Immature natural killer cell (primary cell): Measurements from ENCODE around the gene FAM13B. TPM values are rescaled to one million over a fixed set of nuclear protein-coding genes. Genes with fewer than 3 reads are reported as not detected.
"Not testable (repeated sequence)": the region's sequence is repeated elsewhere in the genome, so short reads cannot be mapped to it uniquely, and the experiment has no call there.

Source experiments
- DNase-seq, 3 donors: peaks; one replicate each; pipeline ENCODE4 v3.0.0; 2022; ENCODE audit warnings: mixed read lengths in 1 of 3
- H3K27ac Mint-ChIP-seq, 6 donors: one replicate each; pipeline ENCODE4 v1.8.0; 2020; ENCODE audit warnings: mixed read lengths in 6 of 6, mild to moderate bottlenecking in 5 of 6, inconsistent platforms in 4 of 6, moderate library complexity in 3 of 6
- H3K27me3 Mint-ChIP-seq, 3 donors: one replicate each; pipeline ENCODE4 v1.8.0; 2020 to 2021; ENCODE audit warnings: low read depth in 3 of 3, mild to moderate bottlenecking in 3 of 3, mixed read lengths in 3 of 3, moderate library complexity in 3 of 3, inconsistent platforms in 1 of 3
- H3K36me3 Mint-ChIP-seq, 3 donors: one replicate each; pipeline ENCODE4 v1.8.0; 2020; ENCODE audit warnings: mixed read lengths in 3 of 3, inconsistent platforms in 2 of 3, mild to moderate bottlenecking in 2 of 3
- H3K4me1 Mint-ChIP-seq, 2 donors: one replicate each; pipeline ENCODE4 v1.8.0; 2020; ENCODE audit warnings: inconsistent platforms in 2 of 2, mild to moderate bottlenecking in 2 of 2, mixed read lengths in 2 of 2, moderate library complexity in 1 of 2
- H3K4me3 Mint-ChIP-seq, 5 donors: one replicate each; pipeline ENCODE4 v1.8.0; 2020; ENCODE audit warnings: mild to moderate bottlenecking in 5 of 5, mixed read lengths in 5 of 5, inconsistent platforms in 3 of 5, moderate library complexity in 3 of 5
- H3K9me3 Mint-ChIP-seq, 6 donors: one replicate each; pipeline ENCODE4 v1.8.0; 2020; ENCODE audit warnings: mild to moderate bottlenecking in 6 of 6, mixed read lengths in 6 of 6, inconsistent platforms in 4 of 6, moderate library complexity in 3 of 6
- polyA plus RNA-seq, 3 donors: library from polyadenylated mRNA; unstranded; fragments of 300-500 nt; fragmentation: Illumina TruSeq; gene quantifications; one replicate each; pipeline ENCODE4 v1.2.3, GENCODE V29; 2021

FAM13B gene
- polyA plus RNA-seq, 3 donors from 2014 or later = 8.8 to 38.1 (median 24.0) TPM

DNA sequence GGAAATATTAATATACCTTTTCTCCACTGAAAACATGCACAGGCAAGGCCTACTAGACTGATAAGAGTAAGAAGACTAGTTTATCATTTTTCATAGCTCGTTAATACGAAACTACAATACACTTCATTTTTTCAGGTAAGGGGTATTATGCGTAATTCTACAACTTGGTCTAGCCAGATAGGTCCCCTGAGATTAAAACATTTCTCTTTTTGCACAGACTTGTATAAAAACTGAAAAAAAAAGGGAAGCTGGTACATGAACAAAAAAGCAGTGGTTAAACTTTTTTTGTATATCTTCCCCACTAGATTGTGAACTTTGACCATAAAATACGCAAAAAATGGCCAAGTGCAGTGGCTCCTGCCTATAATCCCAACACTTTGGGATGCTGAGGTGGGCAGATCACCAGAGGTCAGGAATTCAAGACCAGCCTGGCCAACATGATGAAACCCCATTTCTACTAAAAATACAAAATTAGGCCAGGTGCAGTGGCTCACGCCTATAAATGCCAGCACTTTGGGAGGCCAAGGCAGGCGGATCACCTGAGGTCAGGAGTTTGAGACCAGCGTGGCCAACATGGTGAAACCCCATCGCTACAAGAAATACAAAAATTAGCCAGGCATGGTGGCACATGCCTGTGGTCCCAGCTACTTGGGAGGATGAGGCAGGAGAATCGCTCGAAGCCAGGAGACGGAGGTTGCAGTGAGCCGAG lies 4.5 kb downstream of the FAM13B start:
- not testable (repeated sequence) for DNase-seq, H3K36me3 Mint-ChIP-seq, H3K9me3 Mint-ChIP-seq
- H3K4me3 Mint-ChIP-seq = peak overlapping the region in 2 of 5 donors; percentile 4 to 15
- H3K27me3 Mint-ChIP-seq = peaks cover 10 to 15% (median 13%) of the 10 kb centered on the region in 3 donors
- H3K4me1 Mint-ChIP-seq = peaks cover 84 to 88% of the 10 kb centered on the region in 2 donors
- H3K27ac Mint-ChIP-seq = peak overlapping the region in 2 of 6 donors; percentile 55

DNA sequence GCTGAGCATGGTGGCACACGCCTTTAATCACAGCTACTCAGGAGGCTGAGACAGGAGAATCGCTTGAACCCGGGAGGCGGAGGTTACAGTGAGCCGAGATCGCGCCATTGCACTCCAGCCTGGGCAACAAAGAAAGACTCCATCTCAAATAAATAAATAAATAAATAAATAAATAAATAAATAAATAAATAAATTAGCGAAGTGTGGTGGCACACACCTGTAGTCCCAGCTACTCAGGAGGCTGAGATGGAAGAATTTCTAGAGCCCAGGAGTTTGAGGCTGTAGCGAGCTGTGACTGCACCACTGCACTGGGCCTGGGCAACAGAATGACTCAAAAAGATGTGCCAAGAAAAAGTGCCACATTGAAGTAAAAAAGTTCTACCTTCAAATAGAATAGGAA lies 6.1 kb downstream of the FAM13B start:
- not testable (repeated sequence) for H3K4me3 Mint-ChIP-seq, H3K27me3 Mint-ChIP-seq, H3K36me3 Mint-ChIP-seq, H3K9me3 Mint-ChIP-seq, DNase-seq
- H3K27ac Mint-ChIP-seq = peak overlapping the region in 2 of 6 donors; percentile 26 to 35
- H3K4me1 Mint-ChIP-seq = peaks cover 87 to 96% of the 10 kb centered on the region in 2 donors

- peaks cover 0 to 5% (median 4%) of the 10 kb centered on the region in 3 donors for H3K27me3 Mint-ChIP-seq
- peaks cover 80 to 95% of the 10 kb centered on the region in 2 donors for H3K4me1 Mint-ChIP-seq
- peak overlapping the region in 1 of 6 donors; percentile 38 for H3K27ac Mint-ChIP-seq
- no peak overlapping the region for H3K4me3 Mint-ChIP-seq
- H3K36me3 Mint-ChIP-seq = no peaks in the 10 kb centered on the region
- H3K9me3 Mint-ChIP-seq = no peaks in the 10 kb centered on the region
- no peak for DNase-seq
These were observed 7.6 kb downstream of the FAM13B start for GRCh38 chr5:138025285-138025684.

- peak overlapping the region in 2 of 5 donors; percentile 4 to 22 for H3K4me3 Mint-ChIP-seq
These were observed 8.8 kb downstream of the FAM13B start for GRCh38 chr5:138024117-138024516.

DNA sequence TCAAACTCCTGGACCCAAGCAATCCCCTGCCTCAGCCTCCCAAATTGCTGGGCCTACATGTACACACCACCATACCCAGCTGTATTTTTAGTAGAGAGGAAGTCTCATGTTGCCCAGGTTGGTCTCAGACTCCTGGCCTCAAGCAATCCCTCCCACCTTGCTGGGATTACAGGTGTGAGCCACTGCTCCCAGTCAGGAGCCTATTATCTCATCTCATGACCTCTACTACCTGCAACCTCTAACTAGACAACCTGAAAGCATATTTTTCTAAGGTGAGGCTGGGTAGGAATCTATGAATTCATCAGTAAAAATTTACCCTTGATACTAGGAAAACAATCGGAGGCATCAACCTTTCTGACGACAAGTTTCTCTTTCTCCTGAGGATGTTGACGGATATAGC lies 10.0 kb downstream of the FAM13B start:
- H3K27me3 Mint-ChIP-seq = peaks cover 0 to 5% (median 4%) of the 10 kb centered on the region in 3 donors
- H3K4me3 Mint-ChIP-seq = no peak overlapping the region
- peaks cover 11 to 13% (median 13%) of the 10 kb centered on the region in 3 donors for H3K36me3 Mint-ChIP-seq
- peaks cover 62 to 85% of the 10 kb centered on the region in 2 donors for H3K4me1 Mint-ChIP-seq
- no peaks in the 10 kb centered on the region for H3K9me3 Mint-ChIP-seq
- peak overlapping the region in 1 of 6 donors; percentile 6 for H3K27ac Mint-ChIP-seq
- no peak for DNase-seq

More at GRCh38 chr5:138024117-138024516, 8.8 kb downstream of the FAM13B start:
- Mint-ChIP-seq H3K36me3 (peaks cover 1 to 3% (median 3%) of the 10 kb centered on the region in 3 donors), H3K27ac (peak overlapping the region in 5 of 6 donors; percentile 4 to 49 (median 14)), H3K4me1 (peaks cover 69 to 85% of the 10 kb centered on the region in 2 donors), H3K27me3 (peaks cover 0 to 5% (median 4%) of the 10 kb centered on the region in 3 donors), H3K9me3 (no peaks in the 10 kb centered on the region)
- no peak for DNase-seq

DNA sequence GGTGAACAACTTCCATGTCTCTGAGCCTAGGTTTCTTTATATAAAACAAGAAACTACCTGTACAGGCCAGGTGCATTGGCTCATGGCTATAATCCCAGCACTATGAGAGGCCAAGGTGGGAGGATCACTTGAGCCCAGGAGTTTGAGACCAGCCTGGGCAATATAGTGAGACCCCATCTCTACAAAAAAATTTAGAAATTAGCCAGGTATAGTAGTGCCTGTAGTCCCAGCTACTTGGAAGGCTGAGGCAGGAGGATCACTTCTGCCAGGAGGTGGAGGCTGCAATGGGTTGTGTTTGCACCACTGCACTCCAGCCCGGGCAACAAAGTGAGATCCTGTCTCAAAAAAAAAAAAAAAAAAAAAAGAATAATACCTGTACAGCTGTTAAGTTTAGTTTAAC lies 11.1 kb downstream of the FAM13B start:
- DNase-seq = no peak
- Mint-ChIP-seq H3K27ac (no peak overlapping the region), H3K9me3 (no peaks in the 10 kb centered on the region), H3K36me3 (peaks cover 14 to 19% (median 19%) of the 10 kb centered on the region in 3 donors), H3K4me3 (no peak overlapping the region), H3K27me3 (peaks cover 0 to 5% (median 4%) of the 10 kb centered on the region in 3 donors), H3K4me1 (peaks cover 52 to 78% of the 10 kb centered on the region in 2 donors)

DNA sequence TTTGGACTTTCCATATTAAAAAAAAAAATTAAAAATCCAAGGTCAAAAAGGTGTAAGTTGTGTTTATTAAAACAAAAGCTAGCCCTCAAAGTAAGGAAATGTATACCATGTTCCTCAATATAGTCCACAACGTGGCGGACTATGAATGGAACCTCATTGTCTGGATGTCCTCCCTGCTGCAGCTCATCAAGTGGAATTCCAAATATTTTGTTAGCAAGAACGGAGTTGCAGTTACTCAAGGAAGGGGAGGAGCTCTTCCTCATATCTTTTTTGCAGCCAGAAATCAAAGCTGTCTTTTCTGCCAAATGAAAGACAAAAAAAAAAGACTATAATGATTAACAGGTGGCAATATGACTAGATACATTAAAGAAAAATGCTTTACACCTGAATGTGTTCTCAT lies 14.0 kb downstream of the FAM13B start:
- Mint-ChIP-seq H3K9me3 (no peaks in the 10 kb centered on the region), H3K4me3 (no peak overlapping the region), H3K27me3 (peaks cover 0 to 1% (median 0%) of the 10 kb centered on the region in 3 donors), H3K4me1 (peaks cover 41 to 77% of the 10 kb centered on the region in 2 donors), H3K36me3 (peaks cover 14 to 21% (median 19%) of the 10 kb centered on the region in 3 donors), H3K27ac (no peak overlapping the region)
- DNase-seq = no peak

GRCh38 chr5:138015916-138016315 lies 17.0 kb downstream of the FAM13B start:
- Mint-ChIP-seq H3K27ac (no peak overlapping the region), H3K4me3 (no peak overlapping the region), H3K27me3 (no peaks in the 10 kb centered on the region), H3K4me1 (peaks cover 19 to 55% of the 10 kb centered on the region in 2 donors), H3K9me3 (no peaks in the 10 kb centered on the region), H3K36me3 (peaks cover 21 to 28% (median 26%) of the 10 kb centered on the region in 3 donors)
- DNase-seq = no peak

GRCh38 chr5:138011991-138012390 lies 20.9 kb downstream of the FAM13B start:
- Mint-ChIP-seq H3K36me3 (peaks cover 13 to 24% (median 17%) of the 10 kb centered on the region in 3 donors), H3K27ac (peak overlapping the region in 1 of 6 donors; percentile 9), H3K27me3 (no peaks in the 10 kb centered on the region), H3K9me3 (no peaks in the 10 kb centered on the region), H3K4me3 (no peak overlapping the region), H3K4me1 (peaks cover 13 to 37% of the 10 kb centered on the region in 2 donors)
- DNase-seq = no peak

DNA sequence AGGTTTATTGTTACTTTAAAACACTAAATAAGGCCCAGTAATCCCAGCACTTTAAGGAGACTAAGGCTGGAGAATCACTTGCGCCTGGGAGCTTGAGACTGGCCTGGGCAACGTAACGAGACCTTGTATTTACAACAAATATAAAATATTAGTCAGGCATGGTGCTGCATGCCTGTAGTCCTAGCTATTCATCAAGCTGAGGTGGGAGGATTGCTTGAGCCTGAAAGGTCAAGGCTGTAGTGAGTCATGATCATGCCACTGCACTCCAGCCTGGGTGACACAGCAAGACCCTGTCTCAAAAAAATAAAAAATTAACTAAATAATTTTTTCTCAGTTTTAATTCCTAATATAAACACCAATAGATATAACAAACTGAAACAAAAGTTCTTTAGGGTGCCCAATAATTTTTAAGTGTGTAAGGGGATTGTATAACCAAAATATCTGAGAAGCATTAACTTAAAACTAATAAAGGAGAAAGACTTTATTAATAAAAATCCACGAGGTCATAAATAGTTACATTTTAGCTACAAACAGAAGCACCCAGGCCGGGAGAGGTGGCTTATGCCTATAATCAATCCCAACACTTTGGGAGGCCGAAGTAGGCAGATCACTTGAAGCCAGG lies 32.7 kb downstream of the FAM13B start:
- peaks cover 19 to 34% (median 24%) of the 10 kb centered on the region in 3 donors for H3K36me3 Mint-ChIP-seq
- H3K4me1 Mint-ChIP-seq = peaks cover 32 to 69% of the 10 kb centered on the region in 2 donors
- H3K27me3 Mint-ChIP-seq = peaks cover 0 to 2% (median 0%) of the 10 kb centered on the region in 3 donors
- no peak for DNase-seq
- H3K4me3 Mint-ChIP-seq = no peak overlapping the region
- no peaks in the 10 kb centered on the region for H3K9me3 Mint-ChIP-seq
- no peak overlapping the region for H3K27ac Mint-ChIP-seq

DNA sequence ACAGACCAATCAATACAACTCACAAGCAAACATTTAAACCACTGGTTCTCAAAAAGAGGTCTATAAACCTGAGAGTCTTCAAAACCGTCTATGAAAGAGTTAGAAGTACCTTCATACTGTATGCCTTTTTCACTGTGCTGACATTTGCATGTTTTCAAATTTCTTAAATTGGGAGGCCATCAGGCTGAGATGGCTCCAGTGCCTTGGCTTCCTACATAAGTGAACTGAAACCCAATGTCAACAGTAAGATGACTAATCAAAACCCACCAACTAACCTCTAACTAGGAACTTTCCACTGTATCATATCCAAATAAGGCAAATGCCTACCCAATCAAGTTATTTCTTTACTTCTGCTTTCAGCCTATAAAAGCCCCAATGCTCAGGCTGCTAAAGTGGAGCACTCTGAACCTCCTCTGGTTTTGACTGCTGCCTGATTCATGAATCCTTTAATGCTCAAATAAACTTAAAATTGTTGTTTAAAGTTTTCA lies 35.1 kb downstream of the FAM13B start:
- H3K9me3 Mint-ChIP-seq = no peaks in the 10 kb centered on the region
- no peak for DNase-seq
- peak overlapping the region in 2 of 6 donors; percentile 50 to 51 for H3K27ac Mint-ChIP-seq
- H3K4me3 Mint-ChIP-seq = no peak overlapping the region
- peaks cover 19 to 34% (median 24%) of the 10 kb centered on the region in 3 donors for H3K36me3 Mint-ChIP-seq
- peaks cover 43 to 76% of the 10 kb centered on the region in 2 donors for H3K4me1 Mint-ChIP-seq
- peaks cover 0 to 2% (median 0%) of the 10 kb centered on the region in 3 donors for H3K27me3 Mint-ChIP-seq

- Mint-ChIP-seq H3K36me3 (peaks cover 18 to 24% (median 20%) of the 10 kb centered on the region in 3 donors), H3K9me3 (no peaks in the 10 kb centered on the region), H3K27me3 (peaks cover 0 to 2% (median 0%) of the 10 kb centered on the region in 3 donors), H3K27ac (peak overlapping the region in 5 of 6 donors; percentile 3 to 74 (median 47)), H3K4me3 (peak overlapping the region in 2 of 5 donors; percentile 26 to 35), H3K4me1 (peaks cover 45 to 76% of the 10 kb centered on the region in 2 donors)
- DNase-seq = no peak
These were observed 37.1 kb downstream of the FAM13B start for GRCh38 chr5:137995749-137996128.

DNA sequence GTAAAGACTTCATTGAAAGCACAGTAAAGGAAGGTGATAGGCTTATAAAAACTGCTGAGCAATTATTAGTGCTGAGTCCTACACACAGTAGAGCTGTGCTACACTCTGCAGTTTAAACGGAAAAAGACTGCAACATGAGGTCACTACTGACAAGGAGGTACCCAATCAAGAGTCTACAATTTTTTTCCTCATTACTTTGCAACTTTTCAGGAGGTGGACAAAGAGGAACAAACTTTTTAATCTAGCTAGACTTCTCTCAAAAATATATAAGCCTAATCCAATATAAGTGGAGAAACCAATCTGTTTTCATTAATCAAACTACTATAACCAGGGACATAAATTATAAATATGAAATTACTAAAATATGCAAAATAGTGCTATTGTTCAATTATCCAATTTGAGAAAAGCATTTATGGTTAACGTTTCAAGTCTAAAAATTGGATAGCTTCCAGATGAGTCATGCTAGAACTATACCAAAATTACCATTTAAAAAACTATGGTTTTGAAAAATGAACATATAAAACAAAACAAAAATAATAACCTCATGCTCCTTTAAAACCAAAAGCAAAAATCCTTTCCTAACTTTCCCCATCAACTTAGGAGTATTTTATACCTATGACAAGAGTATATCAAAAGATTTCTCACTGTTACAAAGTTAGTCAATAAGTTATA lies 37.7 kb downstream of the FAM13B start:
- H3K4me3 Mint-ChIP-seq = peak overlapping the region in 1 of 5 donors; percentile 54
- peaks cover 0 to 2% (median 0%) of the 10 kb centered on the region in 3 donors for H3K27me3 Mint-ChIP-seq
- peak overlapping the region; percentile 7 to 74 (median 52) for H3K27ac Mint-ChIP-seq
- no peaks in the 10 kb centered on the region for H3K9me3 Mint-ChIP-seq
- peaks cover 18 to 24% (median 20%) of the 10 kb centered on the region in 3 donors for H3K36me3 Mint-ChIP-seq
- no peak for DNase-seq
- H3K4me1 Mint-ChIP-seq = peaks cover 45 to 76% of the 10 kb centered on the region in 2 donors
